PC-9 (cell line): ENCODE measurements around the gene CD22. TPM values are rescaled to one million over a fixed set of nuclear protein-coding genes. Genes with fewer than 3 reads are reported as not detected.

Source experiments
- BruUV-seq: library from RNA; stranded (reverse); fragments of 400-500 nt; replicated peaks from 2 replicates; lab custom pipeline; 2021; lab: Mats Ljungman, UMichigan
- CTCF ChIA-PET: fragments of 300-600 bp; sonication (Branson Sonifier 250); formaldehyde crosslinking; loops from one replicate; lab custom pipeline; 2022; ENCODE audit warnings: antibody characterized with exemption; lab: Charles Lee
- POLR2A ChIA-PET: fragments of 300-600 bp; sonication (Branson Sonifier 250); formaldehyde crosslinking; loops from one replicate; lab custom pipeline; 2022; ENCODE audit warnings: antibody characterized with exemption; ENCODE audit not compliant: unreplicated experiment; lab: Charles Lee
- DNase-seq, 2 experiments: peaks; one replicate each; pipeline versions ENCODE4 v3.0.0 to v3.0.0-alpha.2; 2015 to 2022; ENCODE audit warnings: mixed read lengths in 1 of 2
- H2AFZ ChIP-seq: fragments of 200-600 bp; sonication (generic); 2 replicates; pipeline ENCODE4 v1.8.1; 2017; ENCODE audit warnings: antibody characterized with exemption
- H3F3A ChIP-seq: fragments of 200-600 bp; sonication (generic); 2 replicates; pipeline ENCODE4 v1.8.1; 2017; ENCODE audit warnings: antibody characterized with exemption, mild to moderate bottlenecking, low read depth; ENCODE audit not compliant: insufficient read depth
- H3K27ac ChIP-seq: fragments of 200-600 bp; sonication (generic); 2 replicates; pipeline ENCODE4 v1.6.1; 2016; ENCODE audit warnings: mixed run types
- H3K27me3 ChIP-seq: fragments of 200-600 bp; sonication (generic); 2 replicates; pipeline ENCODE4 v1.6.1; 2016; ENCODE audit warnings: low read depth, mixed run types; ENCODE audit not compliant: insufficient read depth
- H3K36me3 ChIP-seq: fragments of 200-600 bp; sonication (generic); 2 replicates; pipeline ENCODE4 v1.6.1; 2016; ENCODE audit warnings: low read depth, mixed run types
- H3K4me1 ChIP-seq: fragments of 200-600 bp; sonication (generic); replicated peaks from 2 replicates; pipeline ENCODE4 v1.6.1; 2016; ENCODE audit warnings: mixed run types; ENCODE audit not compliant: insufficient read depth
- H3K4me2 ChIP-seq: fragments of 200-600 bp; sonication (generic); 2 replicates; pipeline ENCODE4 v1.6.1; 2017; ENCODE audit warnings: mixed run types
- H3K4me3 ChIP-seq: fragments of 200-600 bp; sonication (generic); 2 replicates; pipeline ENCODE4 v1.6.1; 2016; ENCODE audit warnings: mixed run types
- H3K79me2 ChIP-seq: fragments of 200-600 bp; sonication (generic); 2 replicates; pipeline ENCODE4 v1.6.1; 2017; ENCODE audit warnings: low read depth, mixed run types
- H3K9me2 ChIP-seq: fragments of 200-600 bp; sonication (generic); 2 replicates; pipeline ENCODE4 v1.8.1; 2017; ENCODE audit warnings: mild to moderate bottlenecking; ENCODE audit not compliant: insufficient read depth
- H3K9me3 ChIP-seq: fragments of 200-600 bp; sonication (generic); 2 replicates; pipeline ENCODE4 v1.8.1; 2016; ENCODE audit warnings: low read depth; ENCODE audit not compliant: insufficient read depth
- H4K20me1 ChIP-seq: fragments of 200-600 bp; sonication (generic); 2 replicates; pipeline ENCODE4 v1.8.1; 2017; ENCODE audit not compliant: insufficient read depth
- CTCF ChIP-seq: fragments of 200-600 bp; sonication (generic); conservative IDR thresholded peaks from 2 replicates; pipeline ENCODE4 v1.6.1; 2017; ENCODE audit warnings: mixed run types, antibody characterized with exemption, mild to moderate bottlenecking, moderate library complexity
- EZH2 ChIP-seq: fragments of 200-600 bp; sonication (generic); IDR thresholded peaks from 2 replicates; pipeline ENCODE4 v1.8.0; 2017; ENCODE audit warnings: antibody characterized with exemption, low read depth
- intact Hi-C: fragments of 100-400 bp; cut with micrococcal nuclease; formaldehyde crosslinking; loops from one replicate; pipeline ENCODE4 v1.10.0; 2022; ENCODE audit not compliant: unreplicated experiment
- total RNA-seq: library from RNA; stranded (reverse); gene quantifications from 2 replicates; pipeline ENCODE4 v1.2.3, GENCODE V29; 2021

The CD22 gene
- total RNA-seq, 1 experiment from 2014 or later, result 29.8 TPM

GRCh38 chr19:35337097-35337983 is 8.4 kb downstream of the CD22 start:
- TF ChIP-seq CTCF (no peak), EZH2 (no peak)
- Histone ChIP-seq H3K4me3 (no peak overlapping the region), H3K79me2 (no peaks in the 10 kb centered on the region), H3K9me3 (no peaks in the 10 kb centered on the region), H3K4me2 (no peak overlapping the region), H3K27me3 (no peaks in the 10 kb centered on the region), H3F3A (peaks cover 4% of the 10 kb centered on the region; the same call in 1 of the 2 replicates), H3K27ac (no peak overlapping the region), H2AFZ (no peak overlapping the region), H3K36me3 (peaks cover 18% of the 10 kb centered on the region), H4K20me1 (peaks cover 6% of the 10 kb centered on the region; the same call in 1 of the 2 replicates), H3K9me2 (no peaks in the 10 kb centered on the region), H3K4me1 (no peaks in the 10 kb centered on the region)
- DNase-seq, result no peak
- POLR2A ChIA-PET, result no interaction called here
- CTCF ChIA-PET, result no interaction called here
- intact Hi-C loops, result no loop called here
- no TSS peak for BruUV-seq

- Histone ChIP-seq H3F3A (peaks cover 4% of the 10 kb centered on the region; the same call in 1 of the 2 replicates), H2AFZ (no peak overlapping the region), H3K4me3 (no peak overlapping the region), H3K4me1 (no peaks in the 10 kb centered on the region), H3K9me3 (no peaks in the 10 kb centered on the region), H3K27ac (no peak overlapping the region), H3K79me2 (no peaks in the 10 kb centered on the region), H4K20me1 (peaks cover 6% of the 10 kb centered on the region; the same call in 1 of the 2 replicates), H3K27me3 (no peaks in the 10 kb centered on the region), H3K4me2 (no peak overlapping the region), H3K36me3 (peaks cover 18% of the 10 kb centered on the region; the same call in 1 of the 2 replicates), H3K9me2 (no peaks in the 10 kb centered on the region)
- intact Hi-C loops, result no loop called here
- ChIA-PET CTCF (no interaction called here), POLR2A (no interaction called here)
- BruUV-seq, result no TSS peak
- DNase-seq, result no peak
- TF ChIP-seq EZH2 (no peak), CTCF (no peak)
These were observed 9.0 kb downstream of the CD22 start for GRCh38 chr19:35337984-35338296.

- peaks cover 9% of the 10 kb centered on the region; the same call in 1 of the 2 replicates for H3K36me3 ChIP-seq
- H3F3A ChIP-seq, result peaks cover 4% of the 10 kb centered on the region; the same call in 1 of the 2 replicates
- intact Hi-C loops, result no loop called here
- H3K27ac ChIP-seq, result no peak overlapping the region
- ChIA-PET POLR2A (no interaction called here), CTCF (no interaction called here)
- no TSS peak for BruUV-seq
- no peak overlapping the region for H3K4me3 ChIP-seq
- no peak overlapping the region for H3K4me2 ChIP-seq
- TF ChIP-seq CTCF (no peak), EZH2 (no peak)
- H3K79me2 ChIP-seq, result no peaks in the 10 kb centered on the region
- H3K9me3 ChIP-seq, result no peaks in the 10 kb centered on the region
- H3K27me3 ChIP-seq, result no peaks in the 10 kb centered on the region
- H4K20me1 ChIP-seq, result peaks cover 4% of the 10 kb centered on the region; the same call in 1 of the 2 replicates
- H3K4me1 ChIP-seq, result no peaks in the 10 kb centered on the region
- DNase-seq, result no peak
- no peak overlapping the region for H2AFZ ChIP-seq
- H3K9me2 ChIP-seq, result no peaks in the 10 kb centered on the region
These were observed 11.4 kb downstream of the CD22 start for GRCh38 chr19:35340431-35340830.
